HG02884 (cell line): ENCODE measurements around the gene NDUFB6.
"Not testable (repeated sequence)": the region's sequence is repeated elsewhere in the genome, so short reads cannot be mapped to it uniquely, and the experiment has no call there.

ENCODE experiments used
- ATAC-seq: cut with Tn5 transposase; IDR thresholded peaks from one replicate; pipeline ENCODE4 v1.9.1; 2021; ENCODE audit warnings: mild to moderate bottlenecking, moderate library complexity; ENCODE audit not compliant: unreplicated experiment

The NDUFB6 gene

DNA sequence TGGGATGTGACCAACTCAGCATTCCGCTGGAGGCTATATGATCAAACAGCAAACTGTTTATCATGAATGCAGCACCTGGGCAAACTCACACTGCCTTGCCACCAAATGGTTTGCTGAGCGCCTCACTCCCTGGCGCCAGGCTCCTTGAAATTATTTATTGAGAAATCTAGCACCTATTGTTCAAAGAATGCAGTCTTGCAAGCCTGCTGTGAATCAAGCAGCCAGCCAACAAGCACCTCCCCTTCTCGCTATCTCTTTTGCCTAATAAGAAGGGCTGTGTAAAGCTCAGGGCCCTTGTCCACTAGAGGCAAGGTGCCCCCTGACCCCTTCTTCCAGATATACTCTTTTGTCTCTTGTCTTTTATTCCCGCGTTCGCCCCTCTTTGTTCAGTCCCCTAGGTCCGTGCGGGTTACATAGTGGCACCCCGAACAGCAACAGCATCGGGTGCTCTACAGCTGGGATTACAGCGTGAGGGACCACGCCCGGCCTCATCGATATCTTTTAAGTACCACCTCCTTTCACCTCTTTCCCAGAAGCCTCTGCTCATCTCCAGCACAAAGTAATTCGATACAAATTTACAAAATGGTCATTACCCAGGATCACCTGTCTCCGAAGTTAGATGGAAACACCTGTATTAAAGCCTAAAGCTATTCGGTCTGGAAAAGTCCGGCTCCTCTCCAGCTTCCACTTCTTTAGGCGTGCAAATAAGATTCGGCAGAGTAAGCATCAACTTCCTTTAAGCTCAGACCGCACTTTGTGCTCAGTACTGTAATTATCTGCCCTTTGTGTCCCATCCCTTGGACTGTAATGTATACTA is 47.9 kb downstream of the NDUFB6 start:
- ATAC-seq: peak; percentile 14

GRCh38 chr9:32524558-32524891 is 48.4 kb downstream of the NDUFB6 start:
- ATAC-seq: not testable (repeated sequence)

DNA sequence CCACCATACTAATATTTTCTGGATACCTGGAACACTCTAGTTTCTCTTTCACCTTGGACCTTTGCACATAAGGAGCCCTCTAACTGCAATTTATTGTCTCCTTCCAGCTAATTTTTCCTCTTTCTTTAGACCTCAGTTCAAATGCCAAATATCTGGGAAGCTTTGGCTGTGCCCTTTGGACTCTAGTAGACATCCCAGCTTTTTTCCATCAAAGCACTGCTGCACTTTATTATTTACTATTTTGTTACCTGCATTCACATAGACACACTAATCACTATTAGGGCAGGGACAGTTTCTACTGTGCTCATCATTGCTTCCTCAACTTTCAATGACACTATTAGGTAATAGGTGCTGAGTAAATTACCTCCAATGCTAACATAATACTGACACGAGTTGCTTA is 49.0 kb downstream of the NDUFB6 start:
- no peak for ATAC-seq

GRCh38 chr9:32518276-32518675 is 54.7 kb downstream of the NDUFB6 start:
- no peak for ATAC-seq

DNA sequence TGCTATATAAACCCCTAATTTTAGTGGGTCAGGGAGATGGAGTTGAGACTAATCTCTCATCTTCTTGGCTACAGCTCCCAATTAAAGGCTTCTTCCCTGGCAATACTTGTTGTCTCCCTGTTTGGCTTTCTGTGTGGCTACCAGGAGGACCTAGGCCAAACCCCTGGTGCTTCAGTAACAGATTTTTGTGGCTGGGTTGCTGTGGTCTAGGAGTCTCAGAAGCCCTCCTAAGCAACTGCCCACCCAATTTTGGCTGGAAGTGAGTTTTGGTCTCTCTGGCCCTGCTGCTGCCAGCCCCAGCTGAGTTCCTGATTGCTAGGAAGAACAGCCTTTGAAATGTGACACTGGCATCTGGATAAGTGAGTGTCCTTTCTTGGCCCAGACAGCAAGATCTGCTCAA is 56.7 kb downstream of the NDUFB6 start:
- no peak for ATAC-seq

DNA sequence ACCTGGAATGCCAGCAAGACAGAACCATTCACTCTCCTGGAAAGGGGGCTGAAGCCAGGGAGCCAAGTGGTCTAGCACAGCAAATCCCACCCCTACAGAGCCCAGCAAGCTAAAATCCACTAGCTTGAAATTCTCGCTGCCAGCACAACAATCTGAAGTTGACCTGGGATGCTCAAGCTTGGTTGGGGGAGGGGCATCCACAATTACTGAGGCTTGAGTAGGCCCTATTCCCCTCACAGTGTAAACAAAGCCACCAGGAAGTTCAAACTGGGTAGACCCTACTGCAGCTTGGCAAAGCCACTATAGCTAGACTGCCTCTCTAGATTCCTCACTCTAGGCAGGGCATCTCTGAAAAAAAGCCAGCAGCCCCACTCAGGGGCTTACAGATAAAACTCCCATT is 64.2 kb downstream of the NDUFB6 start:
- no peak for ATAC-seq

DNA sequence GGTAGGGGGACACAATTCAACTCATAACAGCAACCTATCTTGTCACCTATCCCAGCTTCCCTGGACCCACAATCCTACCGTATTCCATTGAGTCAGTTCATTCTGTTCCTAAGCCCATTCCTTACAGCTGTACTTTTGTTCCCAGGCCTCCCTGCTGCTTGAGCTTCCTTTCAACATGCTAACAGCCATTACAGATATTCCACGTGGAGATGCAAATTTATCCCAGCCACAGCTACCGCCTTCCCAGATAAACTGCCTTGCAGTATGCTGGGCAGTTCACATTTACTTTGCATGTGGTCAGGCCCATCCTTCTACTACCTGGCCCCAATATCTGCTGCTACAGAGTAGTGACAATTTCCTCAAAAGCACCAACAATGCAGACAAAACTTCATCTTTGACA is 70.0 kb downstream of the NDUFB6 start:
- ATAC-seq: no peak
